D341Med (cell line): ENCODE data around the gene CYP46A1.
"Not testable (repeated sequence)": the region's sequence is repeated elsewhere in the genome, so short reads cannot be mapped to it uniquely, and the experiment has no call there.

Experiments
- DNase-seq: peaks from one replicate; pipeline ENCODE4 v3.0.0; 2012; ENCODE audit warnings: low spot score

The CYP46A1 gene

DNA sequence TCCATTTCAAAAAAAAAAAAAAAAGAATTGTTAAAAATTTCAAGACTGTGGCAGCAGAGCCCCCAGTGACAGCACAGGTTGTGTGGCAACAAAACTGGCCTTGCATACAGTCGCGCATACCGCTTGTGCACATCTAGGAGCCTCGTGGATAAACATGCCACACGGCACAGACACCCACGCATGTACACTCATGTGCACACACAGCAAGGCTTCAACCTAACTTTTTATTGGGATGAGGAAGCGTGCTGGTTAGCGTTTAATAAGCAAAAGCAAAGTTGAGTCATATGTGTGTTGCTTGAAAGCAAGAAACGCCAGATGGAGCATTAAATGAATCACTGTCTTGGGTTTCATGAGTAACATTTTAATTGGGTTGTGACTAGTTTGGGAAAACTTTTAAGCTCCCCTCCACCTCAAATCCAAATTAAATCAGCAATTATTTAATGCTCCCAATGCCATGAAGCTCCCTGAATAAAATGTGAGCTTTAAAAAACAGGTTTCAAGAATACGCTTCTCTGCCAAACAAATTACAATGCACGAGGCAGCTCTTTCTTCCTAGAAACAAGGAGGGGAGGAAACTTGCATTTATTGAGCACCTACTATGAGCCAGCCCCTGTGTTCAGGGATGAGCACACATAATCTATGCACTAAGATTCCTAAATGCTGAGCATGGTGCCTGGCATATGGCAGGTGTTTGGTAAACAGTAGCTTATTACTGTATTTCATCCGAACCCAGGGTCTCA, 73.4 kb downstream of the CYP46A1 start:
- no peak for DNase-seq

- DNase-seq, result no peak
These were observed 74.2 kb downstream of the CYP46A1 start for GRCh38 chr14:99758121-99758821.

GRCh38 chr14:99758872-99759545, 74.9 kb downstream of the CYP46A1 start:
- DNase-seq, result no peak

- DNase-seq, result no peak
These were observed 75.4 kb downstream of the CYP46A1 start for GRCh38 chr14:99759546-99759925.

GRCh38 chr14:99760817-99761216, 76.7 kb downstream of the CYP46A1 start:
- no peak for DNase-seq

GRCh38 chr14:99762911-99763310, 78.8 kb downstream of the CYP46A1 start:
- DNase-seq, result not testable (repeated sequence)

DNA sequence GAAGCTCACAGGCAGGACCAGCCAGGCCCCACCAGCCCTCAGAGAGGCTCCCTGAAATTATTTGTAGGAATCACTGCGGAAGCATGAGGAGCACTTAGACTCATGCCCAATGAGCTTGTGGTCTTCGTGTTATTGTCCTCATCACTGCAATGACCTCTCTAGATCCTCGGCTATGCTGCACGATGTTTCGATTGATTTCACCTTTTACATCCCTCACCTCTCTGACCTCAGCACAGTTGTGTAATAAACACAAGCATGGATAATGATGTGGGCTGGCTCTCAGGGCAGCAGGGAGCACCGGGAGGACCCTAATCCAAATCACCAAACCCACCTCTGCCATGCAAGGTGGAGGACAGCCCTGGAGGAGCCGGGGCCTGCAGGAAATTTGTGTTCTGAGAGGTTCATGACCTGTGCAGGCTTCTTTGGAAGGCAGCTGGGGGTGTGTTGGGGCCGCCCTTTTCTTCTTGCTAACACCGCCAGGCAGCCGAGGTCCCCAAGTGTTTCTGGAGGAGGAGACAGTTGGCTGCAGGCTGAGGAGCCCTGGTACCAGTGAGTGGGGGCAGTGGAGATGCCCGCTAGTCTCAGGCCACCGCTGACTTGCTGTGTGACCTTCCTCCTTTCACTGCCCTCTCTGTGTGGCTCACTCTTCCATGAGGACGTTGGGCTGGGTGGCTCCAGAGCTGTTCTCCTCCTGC, 79.6 kb downstream of the CYP46A1 start:
- no peak for DNase-seq

- DNase-seq, result no peak
These were observed 80.2 kb downstream of the CYP46A1 start for GRCh38 chr14:99764222-99764706.

DNA sequence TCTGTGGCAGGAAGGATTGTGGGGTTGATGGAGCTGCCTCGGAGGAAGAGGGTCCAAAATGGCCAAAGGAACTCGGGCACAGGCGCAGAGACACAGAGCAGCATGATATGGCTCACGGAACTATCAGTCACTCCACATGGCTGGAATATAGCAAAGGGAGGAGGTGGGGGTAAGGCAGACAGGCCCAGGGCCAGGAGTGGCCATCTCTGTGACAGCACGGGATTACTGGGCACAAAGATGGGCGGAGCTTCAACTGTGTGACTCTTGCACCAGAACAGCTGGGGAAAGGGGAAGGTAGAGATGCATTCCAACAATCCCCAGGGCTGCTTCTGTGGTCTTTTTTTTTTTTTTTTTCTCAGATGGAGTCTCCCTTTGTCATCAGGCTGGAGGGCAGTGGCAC, 84.3 kb downstream of the CYP46A1 start:
- peak; percentile 24 for DNase-seq

- DNase-seq, result peak; percentile 22
These were observed 85.0 kb downstream of the CYP46A1 start for GRCh38 chr14:99769123-99769522.

- no peak for DNase-seq
These were observed 85.7 kb downstream of the CYP46A1 start for GRCh38 chr14:99769799-99770198.

DNA sequence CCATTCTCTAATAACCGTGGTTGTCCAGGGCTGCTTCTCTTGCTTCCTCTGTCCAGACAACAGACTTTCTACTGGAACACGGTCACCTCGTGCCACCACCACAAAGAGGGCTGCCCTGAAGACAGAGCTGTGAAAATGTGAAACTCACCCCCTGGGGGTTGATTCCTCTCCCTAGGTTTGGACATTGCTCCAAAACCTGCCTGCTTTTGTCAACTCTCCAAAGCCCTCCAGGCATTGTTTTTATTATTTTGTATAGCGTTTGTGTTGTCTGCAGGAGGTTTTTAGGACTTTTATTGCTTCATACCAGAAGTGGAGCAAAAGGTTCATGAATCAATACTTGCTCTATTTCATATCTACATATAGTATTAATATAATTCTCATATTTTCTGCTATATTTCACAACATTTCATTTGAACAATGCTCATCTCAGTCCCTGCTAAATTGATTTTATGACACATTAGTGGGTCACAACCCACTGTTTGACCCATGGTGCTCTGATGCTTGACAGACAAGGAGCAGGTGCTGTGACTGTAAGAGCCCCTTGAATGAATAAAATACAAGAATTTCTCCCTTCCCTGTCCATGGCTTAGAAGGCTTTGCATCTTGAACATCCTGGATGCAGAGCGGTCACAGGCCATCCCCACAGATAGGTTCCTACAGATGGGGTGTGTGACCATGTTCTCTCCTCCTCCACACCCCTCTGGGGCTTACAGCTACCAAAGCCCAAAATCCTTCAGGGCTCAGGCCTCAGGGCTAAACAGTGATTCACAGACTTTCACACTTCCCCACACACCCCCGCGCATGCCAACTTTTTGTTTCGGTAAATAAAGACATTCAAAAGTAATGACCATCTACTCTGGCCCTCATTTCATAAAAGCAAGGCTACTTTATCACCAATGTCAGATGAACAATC, 88.5 kb downstream of the CYP46A1 start:
- no peak for DNase-seq

DNA sequence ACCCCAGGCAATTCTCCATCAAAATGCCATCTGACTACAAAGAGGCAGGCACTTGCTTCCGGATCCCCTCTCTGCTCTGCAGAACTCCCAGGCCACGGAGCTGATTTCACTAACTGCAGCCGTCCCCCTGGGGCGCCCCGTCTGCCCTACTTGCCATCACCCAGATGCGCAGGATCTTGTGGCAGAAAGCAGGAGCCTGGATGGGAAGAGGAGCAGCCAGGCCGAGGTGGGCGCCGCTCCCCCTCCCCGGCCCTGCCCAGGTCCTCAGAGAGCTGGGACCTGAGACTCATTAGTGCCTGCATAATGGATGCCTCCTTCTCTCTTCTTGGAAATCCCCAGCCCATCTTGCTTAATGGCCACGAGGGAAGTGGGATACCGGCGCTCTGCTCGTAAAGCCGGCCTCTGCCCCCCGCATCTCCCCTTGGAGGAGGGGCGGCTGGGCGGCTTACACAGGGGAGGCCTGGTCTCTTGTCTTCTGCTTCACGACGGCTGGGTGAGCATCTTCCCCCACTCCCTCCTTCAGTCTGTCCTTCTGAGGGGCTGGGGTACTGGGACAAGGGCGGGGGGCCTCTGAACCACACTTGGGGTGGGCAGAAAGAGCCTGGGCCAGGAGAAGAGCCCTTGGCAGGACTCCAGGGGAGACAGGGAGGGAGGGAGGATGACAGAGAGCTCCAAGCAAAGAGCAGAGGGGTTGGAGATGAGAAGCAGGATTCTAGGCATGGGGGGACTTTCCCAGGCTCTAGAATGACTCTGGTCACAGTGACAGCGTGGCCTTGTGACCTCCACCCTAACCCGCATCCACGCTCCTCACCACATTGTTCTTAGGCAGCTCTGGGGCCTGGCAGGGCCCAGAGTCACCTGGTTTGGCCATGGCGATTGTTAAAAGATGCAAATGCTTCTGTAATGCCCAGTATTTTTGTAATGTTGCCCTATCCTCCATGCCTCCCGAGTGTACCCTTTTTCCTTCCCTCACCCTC, 89.7 kb downstream of the CYP46A1 start:
- DNase-seq, result peak; percentile 22

DNA sequence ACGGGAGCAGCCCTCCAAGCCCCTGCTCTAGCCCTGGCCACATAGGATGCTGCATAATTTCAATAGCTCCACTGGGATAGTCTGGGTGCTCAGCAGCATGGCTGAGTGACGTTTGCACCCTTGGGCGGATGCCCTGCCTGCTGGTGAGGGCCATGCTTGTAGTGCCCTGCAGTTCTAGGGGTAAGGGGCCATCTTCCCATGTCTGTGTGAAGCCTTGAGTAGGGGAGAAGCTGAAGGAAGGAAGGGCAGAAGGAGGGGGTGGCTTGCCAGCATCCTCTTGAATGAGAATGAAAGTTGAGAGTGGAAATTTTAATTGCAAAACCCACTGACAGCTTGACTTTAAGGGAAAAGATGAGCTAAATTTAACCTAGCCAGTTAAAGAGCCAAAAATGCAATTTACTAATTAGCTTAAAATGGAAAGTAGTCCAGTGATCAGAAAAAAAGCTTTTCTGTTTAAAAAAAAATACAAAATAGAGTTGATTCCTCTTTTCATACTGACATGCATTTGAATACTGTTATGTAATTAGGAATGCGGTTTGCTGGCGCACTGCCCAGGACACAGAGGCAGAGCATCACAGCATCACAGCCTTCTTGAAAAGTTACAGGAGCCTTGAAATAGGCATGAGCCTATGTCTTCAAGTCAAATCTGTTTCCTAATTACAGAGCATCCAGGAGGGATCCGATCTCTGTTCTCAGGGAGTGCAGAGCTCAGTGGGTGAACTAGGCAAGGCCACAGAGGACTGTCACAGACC, 90.6 kb downstream of the CYP46A1 start:
- peak; percentile 20 for DNase-seq

DNA sequence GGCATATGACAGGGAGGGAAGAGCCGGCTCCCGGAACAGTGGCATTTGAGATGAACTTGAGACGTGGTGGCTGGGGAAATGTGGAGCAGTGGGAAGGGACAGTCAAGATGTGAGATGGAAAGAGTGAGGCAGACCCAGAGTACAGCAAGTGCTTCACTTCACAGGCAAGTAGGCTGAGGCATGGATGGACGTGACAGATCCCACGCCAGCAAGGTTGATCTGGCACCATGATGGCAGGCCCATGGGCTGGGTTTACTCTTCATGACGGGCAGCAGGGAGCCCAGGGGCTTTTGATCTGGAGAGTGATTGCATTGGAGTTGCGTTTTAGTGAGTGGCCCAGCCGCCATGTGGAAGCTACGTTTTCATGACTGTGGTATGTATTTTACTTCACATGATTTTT, 91.3 kb downstream of the CYP46A1 start:
- no peak for DNase-seq
